Kidney glomerular epithelial cell (primary cell): ENCODE results near the gene OR51B6.
"Not testable (repeated sequence)": the region's sequence is repeated elsewhere in the genome, so short reads cannot be mapped to it uniquely, and the experiment has no call there.

Experiments used
- DNase-seq: peaks from one replicate; lab custom pipeline; 2025; lab: John Stamatoyannopoulos, UW

Gene OR51B6

DNA sequence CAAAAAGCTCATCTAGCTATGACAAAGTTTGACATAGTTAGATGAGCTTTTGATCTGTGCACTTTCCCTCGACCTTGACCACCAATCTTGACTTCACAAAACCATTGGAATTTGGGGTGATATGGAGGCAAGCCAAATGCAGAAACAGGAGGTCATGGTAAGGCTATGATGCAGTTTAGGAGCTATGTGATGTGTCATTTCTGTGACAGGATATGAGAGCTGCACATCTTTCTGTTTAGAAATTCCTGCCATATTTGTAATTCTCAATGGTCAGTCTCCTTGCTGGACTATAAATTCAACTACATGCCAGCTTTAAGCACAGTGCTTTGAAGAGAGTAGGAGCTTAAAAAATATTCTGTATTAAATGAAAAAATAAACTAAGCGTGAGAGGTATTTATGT lies 12.9 kb downstream of the OR51B6 start:
- DNase-seq, result peak; percentile 87

DNA sequence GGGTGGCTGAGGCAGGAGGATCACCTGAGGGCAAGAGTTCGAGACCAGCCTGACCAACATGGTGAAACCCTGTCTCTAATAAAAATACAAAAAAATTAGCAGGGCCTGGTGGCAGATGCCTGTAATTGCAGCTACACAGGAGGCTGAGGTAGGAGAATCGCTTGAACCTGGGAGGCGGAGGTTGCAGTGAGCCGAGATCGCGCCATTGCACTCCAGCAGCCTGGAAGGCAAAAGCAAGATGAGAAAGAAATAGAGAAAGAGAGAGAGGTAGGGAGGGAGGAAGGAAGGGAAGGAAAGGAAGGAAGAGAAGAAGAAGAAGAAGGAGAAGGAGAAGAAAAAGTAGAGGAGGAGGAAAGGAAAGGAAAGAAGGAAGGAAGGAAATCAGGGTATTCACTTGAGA lies 15.1 kb downstream of the OR51B6 start:
- DNase-seq, result not testable (repeated sequence)

DNA sequence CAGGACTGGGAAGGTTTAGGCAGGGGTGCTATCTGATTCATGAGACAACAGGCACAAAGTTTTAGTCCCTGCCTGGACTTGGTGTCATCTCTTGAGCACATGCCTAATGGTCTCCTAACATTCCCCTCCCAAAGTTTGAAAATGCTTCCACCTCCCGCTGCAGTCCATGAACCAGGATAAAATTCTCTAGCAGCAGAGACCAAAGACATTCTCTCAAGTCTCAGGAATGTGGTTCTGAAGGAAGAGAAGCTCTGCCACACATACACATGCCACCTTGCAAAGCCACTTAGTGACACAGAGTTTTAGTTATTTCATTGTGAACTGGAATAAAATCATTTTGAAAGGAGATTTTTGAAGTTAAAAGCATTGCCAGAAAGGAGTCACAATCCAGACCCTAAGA lies 15.5 kb downstream of the OR51B6 start:
- DNase-seq, result no peak

DNA sequence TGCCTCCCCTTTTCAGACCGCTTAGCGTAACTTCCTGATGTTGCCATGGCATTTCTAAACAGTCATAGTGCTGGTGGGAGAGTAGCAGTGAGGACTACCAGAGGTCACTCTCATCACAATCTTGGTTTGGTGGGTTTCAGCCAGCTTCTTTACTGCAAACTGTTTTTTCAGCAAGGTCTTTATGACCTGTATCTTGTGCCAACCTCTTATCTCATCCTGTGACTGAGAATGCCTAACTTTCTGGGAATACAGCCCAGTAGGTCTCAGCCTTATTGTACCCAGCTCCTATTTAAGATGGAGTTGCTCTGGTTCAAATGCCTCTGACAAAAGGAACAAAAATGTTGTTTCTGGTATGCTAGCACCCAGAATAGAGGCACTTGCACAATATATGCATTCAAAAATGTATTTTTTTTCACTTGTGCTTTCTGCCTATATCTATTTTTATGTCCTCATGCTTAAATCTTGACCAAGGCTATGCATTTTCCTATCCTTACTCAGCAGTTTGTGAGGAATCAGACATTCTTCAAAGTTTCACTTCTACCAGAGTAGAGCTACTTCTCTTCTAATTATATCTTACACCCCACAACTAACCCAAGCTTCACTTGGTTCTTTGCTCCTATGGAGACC lies 16.3 kb downstream of the OR51B6 start:
- DNase-seq, result no peak

DNA sequence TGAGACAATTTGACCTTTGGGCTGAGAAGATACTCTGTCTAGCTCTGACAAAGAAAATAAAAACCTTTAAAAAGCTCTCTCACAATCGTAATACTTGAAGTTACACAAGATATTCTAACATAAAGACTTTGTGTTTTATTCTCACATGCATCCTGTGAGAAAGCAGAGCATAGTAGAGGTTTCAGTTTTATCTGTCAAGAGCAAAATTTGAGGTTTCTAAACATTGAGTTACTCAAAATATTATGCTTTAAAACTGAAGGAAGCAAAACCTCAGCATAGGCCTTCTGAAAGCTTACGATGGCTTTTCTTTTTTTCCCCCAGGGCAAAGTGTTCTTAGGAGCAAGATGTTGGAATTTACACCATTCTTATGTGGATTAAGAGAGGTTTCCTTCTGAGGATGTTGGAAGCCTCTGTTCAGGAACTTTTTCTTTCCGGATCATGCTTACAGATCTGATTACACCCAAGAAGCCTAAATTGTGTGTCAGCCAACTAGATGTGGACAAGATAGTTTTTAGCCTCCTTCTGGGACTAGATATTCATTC lies 17.3 kb downstream of the OR51B6 start:
- DNase-seq, result no peak

DNA sequence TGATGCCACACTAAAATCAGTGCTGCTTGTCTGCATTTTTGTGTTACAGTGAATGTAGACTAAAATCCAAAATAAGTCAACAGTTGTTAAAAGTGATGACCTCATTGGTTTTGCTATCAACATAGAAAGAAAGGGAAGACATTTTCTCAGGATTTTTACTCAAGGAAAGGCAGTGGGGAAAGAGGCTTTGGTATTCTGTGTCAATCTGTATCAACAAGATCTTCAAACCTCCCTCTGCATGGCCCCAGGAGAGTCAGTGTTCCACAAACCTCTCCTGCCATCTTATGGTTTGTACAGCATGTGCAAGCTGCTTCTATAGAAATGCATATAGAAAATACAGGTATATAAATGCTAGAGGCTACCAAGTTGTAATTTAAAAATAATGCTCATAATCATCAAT lies 18.5 kb downstream of the OR51B6 start:
- DNase-seq, result no peak

DNA sequence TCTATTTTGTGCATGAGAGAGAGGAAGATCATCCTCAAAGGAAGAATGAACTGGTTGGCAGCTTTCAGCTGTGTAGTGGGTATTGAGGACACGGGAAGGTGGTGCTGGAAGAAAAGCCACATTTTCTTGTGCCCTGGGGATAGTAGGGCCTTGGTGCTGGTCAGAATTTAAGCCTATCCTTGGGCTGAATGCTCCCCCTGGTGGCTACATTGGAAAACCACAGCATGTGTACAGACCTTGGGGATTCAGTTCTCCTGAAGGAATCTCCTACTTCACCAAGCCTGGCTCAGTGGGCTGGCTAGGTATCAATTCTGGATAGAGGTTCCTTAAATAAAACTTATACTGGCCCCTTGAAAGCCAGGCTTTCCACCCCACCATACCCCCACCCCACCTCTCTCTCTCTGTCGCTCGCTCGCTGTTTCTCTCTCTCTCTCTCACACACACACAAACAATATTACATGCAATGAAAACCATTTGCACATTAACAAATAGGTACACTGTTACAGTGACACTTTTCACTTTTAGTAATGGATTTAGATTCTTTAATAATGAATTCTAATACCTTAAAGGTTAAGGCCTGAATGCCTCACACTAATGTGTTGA lies 29.5 kb downstream of the OR51B6 start:
- peak; percentile 66 for DNase-seq

DNA sequence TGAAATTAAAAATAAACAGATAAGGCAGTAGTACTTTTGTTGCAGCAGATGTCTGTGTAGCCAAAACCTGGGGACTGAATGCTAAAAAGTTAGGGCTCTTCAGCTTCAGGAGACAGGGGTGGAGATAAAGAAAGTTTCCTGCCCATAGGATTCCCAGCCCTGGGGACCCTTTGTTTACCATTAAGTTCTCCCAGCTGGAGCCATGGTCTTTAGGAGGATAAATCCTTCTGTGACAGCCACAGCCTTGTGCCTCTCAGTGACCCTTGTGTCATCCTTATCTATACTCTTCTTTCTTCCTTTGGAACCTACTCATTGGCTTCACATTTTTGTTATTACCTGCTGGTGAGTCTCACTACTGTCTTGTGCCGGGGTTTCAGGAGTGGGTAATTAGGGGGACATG lies 32.3 kb downstream of the OR51B6 start, which contains the start of gene OR51M1:
OR51M1 (plus strand) TSS at position 237 of the 400 bp plus-strand sequence. CDS start 5,587 bp downstream, outside the sequence.
- no peak for DNase-seq

DNA sequence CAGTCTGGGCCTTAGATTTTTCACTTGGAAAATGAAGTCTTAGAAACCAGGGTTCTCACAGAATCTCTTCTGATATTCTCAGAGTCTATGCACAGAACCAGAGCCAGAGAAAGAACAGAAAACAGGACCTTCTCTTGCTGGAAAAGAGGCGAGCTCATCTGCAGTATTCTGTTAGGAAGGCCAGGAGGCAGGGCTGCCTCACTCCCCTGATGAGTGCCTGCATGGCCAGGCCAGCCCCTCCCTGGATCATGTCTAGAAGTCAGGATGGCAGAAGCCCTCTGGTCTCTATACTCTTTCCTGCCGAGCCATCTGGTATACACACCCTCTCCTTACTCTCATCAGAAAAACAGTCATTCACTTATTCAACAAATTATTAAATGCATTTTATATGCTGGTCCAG lies 33.0 kb downstream of the OR51B6 start:
- no peak for DNase-seq

DNA sequence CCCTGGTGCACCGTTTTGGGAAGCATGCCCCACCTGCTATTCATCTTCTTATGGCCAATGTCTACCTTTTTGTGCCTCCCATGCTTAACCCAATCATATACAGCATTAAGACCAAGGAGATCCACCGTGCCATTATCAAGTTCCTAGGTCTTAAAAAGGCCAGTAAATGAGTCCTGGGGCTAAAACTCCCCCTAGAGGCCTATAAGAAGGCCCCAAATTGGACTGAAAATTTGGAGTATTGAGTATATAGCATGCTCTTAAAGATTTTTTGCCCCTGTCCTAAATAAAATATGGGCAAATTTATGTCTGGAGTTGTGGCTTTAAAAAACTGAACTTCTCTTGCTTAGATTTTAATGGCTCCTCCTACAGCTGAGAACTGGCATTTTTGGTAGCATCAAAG lies 38.9 kb downstream of the OR51B6 start:
- DNase-seq, result no peak

DNA sequence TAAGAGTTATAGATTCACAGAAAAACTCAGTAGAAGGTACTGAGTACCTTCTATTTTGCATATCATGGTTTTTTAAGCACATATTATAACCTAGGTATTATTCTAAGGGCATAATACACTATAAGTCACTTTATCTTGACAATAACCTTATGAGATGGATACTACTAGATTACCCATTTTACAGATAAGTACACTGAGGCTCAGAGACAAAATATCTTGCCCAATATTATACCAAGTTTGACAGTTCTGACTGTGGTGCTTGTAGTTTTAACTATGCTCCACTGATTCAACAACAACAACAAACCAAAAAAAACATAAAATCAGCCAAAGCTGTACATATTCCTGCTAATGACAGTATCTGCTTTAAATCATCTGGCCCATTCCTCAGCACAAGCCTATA lies 42.8 kb downstream of the OR51B6 start:
- no peak for DNase-seq

DNA sequence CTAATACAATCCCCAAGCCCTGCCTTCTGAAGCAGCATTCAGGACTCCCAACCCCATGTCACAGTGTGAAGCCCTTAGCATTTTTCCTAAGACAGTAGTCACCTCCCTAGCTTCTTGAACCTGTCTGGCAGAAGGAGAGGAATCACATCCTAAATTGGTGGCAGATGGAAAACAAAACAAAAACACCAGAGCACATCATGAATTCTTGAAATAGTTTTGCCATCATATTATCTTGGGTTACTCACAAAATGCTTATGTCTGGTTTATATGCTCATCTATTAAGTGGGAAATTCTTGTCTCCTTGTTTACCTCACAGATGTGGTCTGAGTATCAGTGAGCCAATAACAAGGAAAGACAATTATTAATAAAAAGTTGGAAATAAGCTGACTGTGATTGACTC lies 47.6 kb downstream of the OR51B6 start:
- peak; percentile 53 for DNase-seq
